Measurements from ENCODE around the gene ADAMTS7.
A peak's percentile ranks its signal among the peaks of the same experiment; 100 is the strongest.
"Not testable (repeated sequence)": the region's sequence is repeated elsewhere in the genome, so short reads cannot be mapped to it uniquely, and the experiment has no call there.

The ADAMTS7 gene

GRCh38 chr15:78763796-78764241 lies 47.4 kb downstream of the ADAMTS7 start:
- H3K27me3 Mint-ChIP-seq (ENCODE audit: low read depth) = no peaks in the 10 kb centered on the region
- H3K4me3 Mint-ChIP-seq = no peak overlapping the region
- H3K36me3 Mint-ChIP-seq (ENCODE audit: low read depth) = no peaks in the 10 kb centered on the region
- no peak for TF ChIP-seq CTCF (IDR thresholded peaks at IDR 0.05; ENCODE audit: unreplicated experiment in 3 of 3)
- no peak overlapping the region for H3K27ac Mint-ChIP-seq
- peaks cover 6% of the 10 kb centered on the region for H3K4me1 Mint-ChIP-seq
- H3K9me3 Mint-ChIP-seq = no peaks in the 10 kb centered on the region

GRCh38 chr15:78762985-78763795 lies 48.1 kb downstream of the ADAMTS7 start:
- H3K36me3 Mint-ChIP-seq (ENCODE audit: low read depth) = no peaks in the 10 kb centered on the region
- H3K4me3 Mint-ChIP-seq = no peak overlapping the region

GRCh38 chr15:78762386-78762961 lies 48.8 kb downstream of the ADAMTS7 start:
- H3K27me3 Mint-ChIP-seq (ENCODE audit: low read depth) = not testable (repeated sequence)

More at GRCh38 chr15:78762985-78763795, 48.1 kb downstream of the ADAMTS7 start:
- H3K9me3 Mint-ChIP-seq = no peaks in the 10 kb centered on the region
- peaks cover 6% of the 10 kb centered on the region for H3K4me1 Mint-ChIP-seq
- H3K27me3 Mint-ChIP-seq (ENCODE audit: low read depth) = no peaks in the 10 kb centered on the region
- no peak overlapping the region for H3K27ac Mint-ChIP-seq
- no peak for TF ChIP-seq CTCF (IDR thresholded peaks at IDR 0.05; ENCODE audit: unreplicated experiment in 3 of 3)

GRCh38 chr15:78761891-78762385 lies 49.3 kb downstream of the ADAMTS7 start:
- Mint-ChIP-seq H3K27ac (no peak overlapping the region), H3K9me3 (no peaks in the 10 kb centered on the region)
- TF ChIP-seq CTCF (IDR thresholded peaks at IDR 0.05; ENCODE audit: unreplicated experiment in 3 of 3) = no peak

More at GRCh38 chr15:78762386-78762961, 48.8 kb downstream of the ADAMTS7 start:
- H3K27ac Mint-ChIP-seq; H3K4me1 Mint-ChIP-seq; H3K9me3 Mint-ChIP-seq; H3K4me3 Mint-ChIP-seq; H3K36me3 Mint-ChIP-seq (ENCODE audit: low read depth): not testable (repeated sequence)

GRCh38 chr15:78761475-78761874 lies 49.8 kb downstream of the ADAMTS7 start:
- peak overlapping the region in 2 of 3 experiments; percentile 46 to 61 for H3K27ac Mint-ChIP-seq
- H3K9me3 Mint-ChIP-seq; H3K27me3 Mint-ChIP-seq (ENCODE audit: low read depth); H3K36me3 Mint-ChIP-seq (ENCODE audit: low read depth); H3K4me3 Mint-ChIP-seq: not testable (repeated sequence)
- peaks cover 15% of the 10 kb centered on the region for H3K4me1 Mint-ChIP-seq

More at GRCh38 chr15:78761891-78762385, 49.3 kb downstream of the ADAMTS7 start:
- H3K36me3 Mint-ChIP-seq (ENCODE audit: low read depth) = no peaks in the 10 kb centered on the region
- no peaks in the 10 kb centered on the region for H3K27me3 Mint-ChIP-seq (ENCODE audit: low read depth)
- H3K4me1 Mint-ChIP-seq = peaks cover 12% of the 10 kb centered on the region
- no peak overlapping the region for H3K4me3 Mint-ChIP-seq

- peaks cover 18% of the 10 kb centered on the region for H3K4me1 Mint-ChIP-seq
- no peaks in the 10 kb centered on the region for H3K9me3 Mint-ChIP-seq
- peak overlapping the region in 2 of 3 experiments; percentile 46 to 61 for H3K27ac Mint-ChIP-seq
- H3K4me3 Mint-ChIP-seq = no peak overlapping the region
- no peak for TF ChIP-seq CTCF (IDR thresholded peaks at IDR 0.05; ENCODE audit: unreplicated experiment in 3 of 3)
- no peaks in the 10 kb centered on the region for H3K36me3 Mint-ChIP-seq (ENCODE audit: low read depth)
- no peaks in the 10 kb centered on the region for H3K27me3 Mint-ChIP-seq (ENCODE audit: low read depth)
Measured at GRCh38 chr15:78761020-78761419, 50.2 kb downstream of the ADAMTS7 start.

GRCh38 chr15:78760091-78760882 lies 51.0 kb downstream of the ADAMTS7 start:
- not testable (repeated sequence) for H3K36me3 Mint-ChIP-seq (ENCODE audit: low read depth); H3K27me3 Mint-ChIP-seq (ENCODE audit: low read depth); H3K9me3 Mint-ChIP-seq
- Mint-ChIP-seq H3K4me1 (peaks cover 22% of the 10 kb centered on the region), H3K4me3 (peak overlapping the region in 1 of 3 experiments; percentile 34), H3K27ac (peak overlapping the region; percentile 73 to 93 (median 76))

GRCh38 chr15:78759361-78759998 lies 51.8 kb downstream of the ADAMTS7 start:
- not testable (repeated sequence) for H3K36me3 Mint-ChIP-seq (ENCODE audit: low read depth); H3K9me3 Mint-ChIP-seq; H3K4me3 Mint-ChIP-seq; H3K27me3 Mint-ChIP-seq (ENCODE audit: low read depth)
- Mint-ChIP-seq H3K27ac (peak overlapping the region; percentile 54 to 73 (median 70)), H3K4me1 (peaks cover 27% of the 10 kb centered on the region)

GRCh38 chr15:78758486-78759200 lies 52.6 kb downstream of the ADAMTS7 start:
- H3K4me1 Mint-ChIP-seq = peaks cover 35% of the 10 kb centered on the region
- not testable (repeated sequence) for H3K9me3 Mint-ChIP-seq; H3K4me3 Mint-ChIP-seq; H3K27me3 Mint-ChIP-seq (ENCODE audit: low read depth); H3K36me3 Mint-ChIP-seq (ENCODE audit: low read depth); H3K27ac Mint-ChIP-seq
